ENCODE measurements around the gene APLP2.

APLP2 gene

DNA sequence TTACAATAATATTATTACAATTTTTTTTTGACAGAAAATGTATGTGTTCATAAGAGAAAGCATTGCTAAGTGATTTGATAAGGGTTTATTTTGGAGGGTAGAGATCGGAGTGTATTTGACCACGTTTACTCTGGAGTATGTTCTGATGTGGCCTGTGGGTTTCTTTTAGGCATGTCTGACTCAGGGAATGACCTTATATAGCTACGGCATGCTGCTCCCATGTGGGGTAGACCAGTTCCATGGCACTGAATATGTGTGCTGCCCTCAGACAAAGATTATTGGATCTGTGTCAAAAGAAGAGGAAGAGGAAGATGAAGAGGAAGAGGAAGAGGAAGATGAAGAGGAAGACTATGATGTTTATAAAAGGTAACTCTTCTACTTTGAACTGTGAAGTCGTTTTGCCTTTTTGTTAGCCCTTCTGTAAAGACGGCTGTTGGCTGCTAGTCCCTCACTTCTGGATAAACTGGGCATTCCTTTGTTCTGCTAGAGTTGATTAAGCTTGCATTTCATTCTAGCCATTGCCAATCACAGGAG is 51.8 kb downstream of the APLP2 start:
- peak; percentile 31 for DNase-seq

GRCh38 chr11:130122141-130122575 is 52.5 kb downstream of the APLP2 start:
- no peak for DNase-seq

DNA sequence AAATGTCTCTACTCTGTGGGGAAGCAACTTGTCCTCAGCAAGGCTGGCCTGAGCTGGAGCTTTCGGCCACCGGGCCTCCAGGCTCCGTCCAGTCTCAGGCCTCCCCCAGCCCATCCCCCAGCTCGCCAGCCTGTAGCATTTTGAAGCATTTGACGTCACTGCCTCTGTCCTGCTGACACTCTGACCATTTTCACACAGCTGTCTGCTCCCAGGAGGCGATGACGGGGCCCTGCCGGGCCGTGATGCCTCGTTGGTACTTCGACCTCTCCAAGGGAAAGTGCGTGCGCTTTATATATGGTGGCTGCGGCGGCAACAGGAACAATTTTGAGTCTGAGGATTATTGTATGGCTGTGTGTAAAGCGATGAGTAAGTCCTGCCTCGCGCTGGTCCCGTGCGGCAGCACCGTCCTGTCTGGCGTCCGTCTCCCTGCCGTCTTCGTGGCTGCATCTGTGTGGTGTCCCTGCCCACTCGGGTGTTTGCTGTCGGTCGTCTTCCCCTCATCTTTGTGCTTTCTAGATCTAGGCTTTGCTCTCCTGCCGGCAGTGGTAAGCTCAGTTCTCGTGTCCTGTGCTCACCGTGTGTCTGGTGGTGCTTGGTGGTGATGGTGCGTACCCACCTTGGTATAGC is 53.8 kb downstream of the APLP2 start:
- no peak for DNase-seq

GRCh38 chr11:130124096-130124495 is 54.4 kb downstream of the APLP2 start:
- DNase-seq = peak; percentile 84

DNA sequence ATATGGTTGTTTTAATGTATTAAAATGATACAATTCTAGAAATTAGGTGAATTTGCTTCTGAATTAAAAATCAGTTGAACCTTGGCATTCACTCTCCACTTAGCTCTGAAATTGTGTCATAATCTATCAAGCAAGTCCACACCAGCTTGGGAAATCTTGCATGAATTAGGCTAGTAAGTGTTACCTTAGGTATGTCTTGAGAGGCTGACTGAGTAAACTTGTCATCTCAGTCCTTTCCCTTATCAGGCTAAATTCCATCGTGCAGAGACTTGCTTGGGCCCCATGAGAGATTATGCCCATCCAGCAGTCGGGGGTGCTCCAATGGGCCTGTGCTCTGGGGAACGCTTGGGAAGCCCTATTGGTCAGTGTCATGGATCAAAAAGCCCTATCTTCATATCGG is 55.9 kb downstream of the APLP2 start:
- no peak for DNase-seq

- DNase-seq = no peak
These were observed 56.8 kb downstream of the APLP2 start for GRCh38 chr11:130126516-130126915.

DNA sequence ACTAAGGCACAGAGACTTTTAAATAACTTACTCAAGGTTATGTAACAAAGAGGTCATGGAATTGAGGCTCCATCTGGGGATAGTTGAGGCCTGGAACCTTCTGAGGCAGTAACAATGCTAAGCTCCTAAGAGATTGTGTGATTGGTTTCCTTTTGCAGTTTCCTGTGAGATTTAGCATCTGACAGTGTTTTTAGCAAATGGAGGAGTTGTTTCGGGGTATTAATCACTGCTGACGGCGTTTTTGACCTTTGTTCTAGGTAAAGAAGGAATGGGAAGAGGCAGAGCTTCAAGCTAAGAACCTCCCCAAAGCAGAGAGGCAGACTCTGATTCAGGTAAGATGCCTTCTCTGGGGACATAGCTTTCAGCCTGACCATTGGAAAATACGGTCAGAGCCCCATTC is 57.8 kb downstream of the APLP2 start:
- no peak for DNase-seq

DNA sequence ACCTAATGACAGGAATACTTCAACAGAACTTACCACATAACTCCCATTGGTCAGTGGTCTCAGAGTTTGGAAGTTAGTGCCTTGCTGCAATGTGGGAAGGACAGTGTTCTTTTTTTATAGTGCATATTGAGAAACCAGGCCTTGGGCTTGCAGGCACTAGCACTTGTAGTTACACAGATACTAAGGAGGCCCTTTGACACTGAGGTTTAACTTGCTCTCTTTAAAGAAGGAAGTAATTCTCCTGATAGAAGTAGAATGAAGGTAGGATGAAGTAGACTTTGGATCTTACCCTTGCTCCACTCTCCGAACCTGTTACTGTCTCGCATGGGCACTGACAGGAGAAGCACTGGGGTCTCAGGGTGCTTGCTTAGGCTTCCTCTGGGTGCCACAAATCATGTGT is 58.9 kb downstream of the APLP2 start:
- DNase-seq = no peak

DNA sequence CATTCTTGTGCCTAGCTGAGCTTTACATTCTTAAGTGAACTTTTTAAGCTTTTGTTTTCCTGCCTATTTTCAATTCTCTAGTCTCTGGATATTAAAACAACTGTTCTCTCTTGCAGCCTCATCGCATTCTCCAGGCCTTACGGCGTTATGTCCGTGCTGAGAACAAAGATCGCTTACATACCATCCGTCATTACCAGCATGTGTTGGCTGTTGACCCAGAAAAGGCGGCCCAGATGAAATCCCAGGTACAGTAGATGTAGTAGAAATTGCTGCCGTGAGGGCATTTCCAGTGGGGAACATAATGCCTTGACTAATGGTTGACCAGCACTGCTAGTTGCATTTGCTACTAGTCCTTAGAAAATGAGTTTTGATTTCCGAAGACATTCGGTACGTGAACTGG is 60.2 kb downstream of the APLP2 start:
- no peak for DNase-seq

DNA sequence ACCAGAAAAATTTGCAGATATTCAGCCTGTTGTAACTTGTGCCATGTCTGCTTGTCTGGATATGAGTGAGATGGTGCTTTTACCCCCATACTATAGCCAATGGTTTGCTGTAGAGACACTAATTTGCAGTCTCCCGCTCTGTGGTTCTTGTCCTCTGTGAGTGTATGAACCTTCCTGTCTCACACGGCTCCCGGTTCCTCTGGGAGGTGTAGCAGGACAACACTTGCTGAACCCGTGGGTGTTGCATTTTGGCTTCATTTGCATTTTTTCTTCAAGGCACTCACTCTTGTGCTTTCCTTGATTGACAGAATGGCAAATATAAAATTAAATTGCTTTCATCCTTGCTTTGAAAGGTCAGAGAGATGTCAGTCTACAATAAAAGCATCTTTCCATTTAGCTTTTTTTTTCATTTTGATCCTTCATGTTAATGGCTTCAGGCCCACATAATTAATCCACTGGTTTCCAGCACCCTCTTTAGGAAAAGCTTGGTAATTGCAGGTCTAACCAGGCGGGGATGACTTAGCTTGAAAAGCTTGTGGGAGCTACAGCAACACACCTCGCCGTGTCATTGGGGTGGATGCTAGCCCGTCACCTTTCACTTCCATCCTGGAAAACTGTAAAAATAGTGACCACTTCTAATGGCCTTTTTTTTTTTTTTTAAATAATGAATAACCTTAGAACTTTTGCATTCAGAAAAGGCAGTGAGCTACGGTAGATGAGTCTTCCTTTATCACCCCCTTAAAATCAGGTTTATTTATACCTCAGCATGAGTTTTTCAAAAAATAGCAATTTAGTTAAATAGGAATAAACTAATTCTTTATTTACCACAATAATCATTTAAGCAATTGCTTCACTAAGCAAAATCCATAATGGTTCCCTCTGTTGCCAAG is 62.5 kb downstream of the APLP2 start:
- DNase-seq = peak; percentile 30

GRCh38 chr11:130133716-130134115 is 64.0 kb downstream of the APLP2 start:
- no peak for DNase-seq

GRCh38 chr11:130136107-130136506 is 66.4 kb downstream of the APLP2 start:
- DNase-seq = no peak

- no peak for DNase-seq
These were observed 68.3 kb downstream of the APLP2 start for GRCh38 chr11:130137999-130138398.

DNA sequence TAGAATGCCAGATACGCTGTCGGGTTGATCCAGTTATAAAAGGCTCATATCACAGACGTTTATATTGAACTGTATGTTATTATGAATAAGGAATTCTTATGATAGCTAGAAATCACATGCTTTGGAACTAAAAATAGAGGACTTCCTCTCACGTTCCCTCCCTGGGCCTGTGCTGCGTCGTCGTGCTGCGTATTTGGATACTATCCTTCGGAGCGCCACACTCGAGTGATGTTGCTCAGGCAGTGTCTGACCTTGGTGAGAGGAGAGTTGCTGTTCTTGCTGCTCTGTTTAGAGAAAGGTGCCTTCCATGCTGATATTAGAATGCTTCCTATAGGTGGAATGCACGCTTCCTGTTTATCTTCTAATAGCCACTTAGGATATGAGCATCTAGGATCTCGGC is 69.7 kb downstream of the APLP2 start:
- no peak for DNase-seq

DNA sequence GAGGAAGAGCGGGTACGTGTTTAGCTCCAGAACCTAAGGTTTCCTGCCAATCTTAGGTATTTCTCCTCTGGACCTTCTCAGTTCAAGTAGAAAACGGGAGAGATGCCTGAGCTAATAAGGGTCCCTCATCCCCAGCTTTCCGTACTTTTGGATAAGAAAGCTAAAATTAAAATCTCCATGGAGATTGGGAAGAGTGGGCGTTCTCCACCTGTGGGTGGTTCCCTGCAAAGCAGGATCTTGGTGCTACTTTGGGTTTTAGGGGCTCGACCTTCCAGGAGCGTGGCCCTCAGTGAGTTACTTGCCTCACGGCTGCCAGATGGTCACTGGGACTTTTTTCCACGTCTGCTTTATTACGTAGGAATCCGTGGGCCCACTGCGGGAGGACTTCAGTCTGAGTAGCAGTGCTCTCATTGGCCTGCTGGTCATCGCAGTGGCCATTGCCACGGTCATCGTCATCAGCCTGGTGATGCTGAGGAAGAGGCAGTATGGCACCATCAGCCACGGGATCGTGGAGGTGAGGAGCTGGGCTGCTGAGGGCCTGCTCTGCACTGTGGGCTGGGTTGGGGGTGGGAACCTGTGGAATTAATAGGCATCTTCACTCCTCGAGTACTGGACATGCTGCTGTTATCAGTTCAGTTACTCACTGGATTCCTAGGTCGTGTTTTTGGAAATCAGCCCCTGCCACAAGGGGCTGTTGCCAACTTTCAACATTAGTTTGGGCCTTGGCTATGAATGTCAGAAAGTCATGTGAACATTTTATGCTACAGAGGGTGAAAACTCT is 72.1 kb downstream of the APLP2 start:
- DNase-seq = peak; percentile 70

DNA sequence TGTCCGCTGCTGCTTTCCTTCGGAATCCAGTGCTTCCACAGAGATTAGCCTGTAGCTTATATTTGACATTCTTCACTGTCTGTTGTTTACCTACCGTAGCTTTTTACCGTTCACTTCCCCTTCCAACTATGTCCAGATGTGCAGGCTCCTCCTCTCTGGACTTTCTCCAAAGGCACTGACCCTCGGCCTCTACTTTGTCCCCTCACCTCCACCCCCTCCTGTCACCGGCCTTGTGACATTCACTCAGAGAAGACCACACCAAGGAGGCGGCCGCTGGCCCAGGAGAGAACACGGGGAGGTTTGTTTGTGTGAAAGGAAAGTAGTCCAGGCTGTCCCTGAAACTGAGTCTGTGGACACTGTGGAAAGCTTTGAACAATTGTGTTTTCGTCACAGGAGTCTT is 74.4 kb downstream of the APLP2 start:
- no peak for DNase-seq

GRCh38 chr11:130144861-130145281 is 75.2 kb downstream of the APLP2 start:
- DNase-seq = no peak

- DNase-seq = no peak
These were observed 75.7 kb downstream of the APLP2 start for GRCh38 chr11:130145311-130145812.

DNA sequence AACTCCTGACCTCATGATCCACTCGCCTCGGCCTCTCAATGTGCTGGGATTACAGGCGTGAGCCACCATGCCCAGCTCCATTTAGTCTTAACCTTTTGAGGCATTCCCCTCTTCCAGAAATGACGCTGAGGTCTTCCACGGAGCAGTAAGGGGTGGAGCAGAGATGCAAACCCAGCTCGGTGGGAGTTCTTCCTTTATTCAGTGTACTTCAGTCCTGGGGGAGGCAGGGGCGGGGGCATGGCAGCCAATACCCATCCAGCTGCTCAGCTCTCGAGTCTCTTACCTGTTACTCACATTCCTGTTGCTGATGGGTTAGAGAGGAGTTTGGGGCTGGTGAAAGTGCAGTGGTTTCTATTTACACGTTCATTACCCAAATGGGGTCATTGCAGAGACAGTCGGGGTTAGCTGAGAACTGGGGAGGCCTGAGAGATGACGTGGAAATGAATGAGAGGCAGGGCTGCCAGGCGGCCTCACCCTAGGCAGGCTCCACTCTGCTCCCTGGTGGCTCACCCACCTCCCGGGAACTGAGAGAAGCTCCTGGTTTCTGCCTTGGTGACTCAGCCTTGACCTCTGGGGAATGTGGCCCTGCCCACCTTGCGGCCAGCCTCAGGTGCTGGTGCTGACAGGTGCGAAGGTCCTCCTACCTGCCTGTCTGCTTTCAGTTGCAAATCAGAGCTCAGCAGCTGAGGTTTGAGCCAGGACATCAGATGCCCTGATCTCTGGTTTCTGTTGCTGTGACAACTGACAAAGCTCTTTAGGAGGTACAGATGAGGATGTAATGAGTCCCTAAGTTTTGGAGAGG is 76.5 kb downstream of the APLP2 start:
- DNase-seq = peak; percentile 86

DNA sequence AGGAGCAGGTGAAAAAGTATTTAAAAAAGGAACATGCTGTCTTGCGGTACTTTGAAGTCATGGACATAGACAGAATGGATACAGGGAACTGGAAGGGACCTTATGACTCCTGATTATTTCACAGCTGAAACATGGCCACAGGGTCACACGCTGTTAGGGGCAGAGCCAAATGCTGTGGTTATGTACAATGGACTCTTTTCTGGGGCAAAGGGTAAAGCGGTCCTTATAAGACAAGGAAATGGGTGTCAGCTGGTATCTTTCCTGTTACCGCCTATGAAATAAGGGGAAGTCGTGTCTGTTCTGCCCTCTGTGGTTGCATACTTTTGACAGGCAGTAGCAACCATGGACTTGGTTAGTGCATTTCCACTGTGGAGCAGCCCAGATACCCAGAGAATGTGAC is 77.1 kb downstream of the APLP2 start:
- no peak for DNase-seq

DNA sequence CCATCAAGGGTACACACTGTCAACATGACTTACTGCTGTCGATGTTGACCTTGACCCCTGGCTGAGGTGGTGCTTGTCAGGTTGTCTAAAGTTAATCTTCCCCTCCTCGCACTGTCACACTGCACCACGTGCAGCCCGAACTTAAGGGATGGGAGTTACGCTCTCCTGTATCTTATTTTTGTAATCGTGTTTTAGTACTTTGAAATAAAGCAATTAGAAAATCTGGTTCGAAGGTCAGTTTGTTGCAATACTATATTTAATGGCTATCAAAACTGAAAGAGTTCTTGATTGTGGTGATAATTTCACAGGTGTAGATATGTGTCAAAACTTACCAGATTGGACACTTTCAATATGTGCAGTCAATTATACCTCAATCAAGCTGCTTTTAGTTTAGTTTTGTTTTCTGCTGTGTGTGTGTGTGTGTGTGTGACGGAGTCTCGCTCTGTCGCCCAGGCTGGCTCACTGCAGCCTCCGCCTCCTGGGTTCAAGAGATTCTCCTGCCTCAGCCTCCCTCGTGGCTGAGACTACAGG is 79.2 kb downstream of the APLP2 start:
- no peak for DNase-seq

DNA sequence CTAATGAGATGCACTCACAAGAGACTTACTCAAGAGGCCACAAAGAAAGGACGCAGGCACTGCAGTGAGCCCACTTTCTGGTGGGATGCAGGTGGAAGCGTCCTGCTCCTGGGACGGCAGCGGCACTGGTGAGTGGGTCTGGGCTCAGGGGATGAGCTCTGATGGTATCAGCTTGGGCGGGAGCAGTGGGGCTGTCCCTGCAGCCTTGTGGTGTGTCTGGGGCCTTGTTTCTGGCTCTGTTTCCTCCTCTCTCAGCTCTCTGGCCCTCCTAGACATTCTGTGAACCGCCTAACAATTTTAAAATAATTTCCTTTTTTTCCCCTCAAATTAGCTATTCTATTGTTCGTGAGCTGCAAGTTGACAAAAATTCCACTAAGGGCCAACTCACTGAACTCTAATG is 81.1 kb downstream of the APLP2 start:
- no peak for DNase-seq

Data from NCI-H226 (cell line).